K562 (cell line): Measurements from ENCODE around the gene ZNF12. TPM values are rescaled to one million over a fixed set of nuclear protein-coding genes. Genes with fewer than 3 reads are reported as not detected.

Experiments used
- ARHGAP35 ChIP-seq: fragments of 450-650 bp; IDR thresholded peaks from 2 replicates; pipeline ENCODE4 v1.6.1; 2018; ENCODE audit not compliant: partially characterized antibody
- ASH1L ChIP-seq: fragments of 450-650 bp; IDR thresholded peaks from 2 replicates; pipeline ENCODE4 v1.6.1; 2018; ENCODE audit warnings: borderline replicate concordance, mild to moderate bottlenecking, low read depth; ENCODE audit not compliant: partially characterized antibody
- KAT8 ChIP-seq: fragments of 450-650 bp; IDR thresholded peaks from 2 replicates; pipeline ENCODE4 v1.6.1; 2016; ENCODE audit warnings: low read depth, mild to moderate bottlenecking
- NFE2L1 ChIP-seq: fragments of 450-650 bp; IDR thresholded peaks from 2 replicates; pipeline ENCODE4 v1.6.1; 2016; ENCODE audit warnings: missing genetic modification characterization, low read depth, mild to moderate bottlenecking, missing compliant biosample characterization, moderate library complexity, borderline replicate concordance
- RBFOX2 ChIP-seq: fragments of 200-400 bp; formaldehyde crosslinking; IDR thresholded peaks from 2 replicates; pipeline ENCODE4 v1.6.1; 2017; ENCODE audit warnings: low read depth, mild to moderate bottlenecking, low read length, moderate library complexity
- RBM17 ChIP-seq: fragments of 200-400 bp; formaldehyde crosslinking; IDR thresholded peaks from 2 replicates; pipeline ENCODE4 v1.6.1; 2017; ENCODE audit warnings: low read depth, mild to moderate bottlenecking, low read length, borderline replicate concordance
- SAFB ChIP-seq: fragments of 200-400 bp; formaldehyde crosslinking; IDR thresholded peaks from 2 replicates; pipeline ENCODE4 v1.6.1; 2017; ENCODE audit warnings: low read depth, low read length, borderline replicate concordance
- ZNF133 ChIP-seq: fragments of 250-450 bp; sonication (Bioruptor Pico); IDR thresholded peaks from 2 replicates; pipeline ENCODE4 v1.4.0; 2020; ENCODE audit warnings: mild to moderate bottlenecking
- ZNF324 ChIP-seq: fragments of 250-450 bp; sonication (Bioruptor Pico); IDR thresholded peaks from 2 replicates; pipeline ENCODE4 v1.4.0; 2020; ENCODE audit warnings: mild to moderate bottlenecking
- ZNF583 ChIP-seq: fragments of 250-450 bp; sonication (Bioruptor Pico); IDR thresholded peaks from 2 replicates; pipeline ENCODE4 v1.4.0; 2020
- ZNF644 ChIP-seq: fragments of 200-800 bp; sonication (Bioruptor generic); IDR thresholded peaks from 2 replicates; pipeline ENCODE4 v1.6.1; 2016; ENCODE audit warnings: low read depth, missing genetic modification characterization, missing compliant biosample characterization
- ZNF668 ChIP-seq: fragments of 250-450 bp; sonication (Bioruptor Pico); IDR thresholded peaks from 2 replicates; pipeline ENCODE4 v1.8.0; 2022; ENCODE audit warnings: mild to moderate bottlenecking, inconsistent platforms
- ZNF695 ChIP-seq: fragments of 450-650 bp; formaldehyde crosslinking; IDR thresholded peaks from 2 replicates; pipeline ENCODE4 v1.4.0; 2020; ENCODE audit warnings: mild to moderate bottlenecking, moderate library complexity
- polyA plus RNA-seq, 8 experiments: library from polyadenylated mRNA; depleted of rRNA in 4 of 8; stranded (reverse) in 5 of 8; unstranded in 3 of 8; fragments of >200 nt; fragmentation: Nextera tagmentation in 2 of 8; fragmentation: Illumina TruSeq in 1 of 8; extraction: Ambion mirVana in 2 of 8; extraction: Trizol in 1 of 8; gene quantifications; 2 replicates each; pipeline versions ENCODE4 v1.2.1 to v1.2.3, GENCODE V29; 2011 to 2014; ENCODE audit warnings: inconsistent platforms in 1 of 8, missing spikeins in 1 of 8
- total RNA-seq, 7 experiments: library from RNA; depleted of rRNA in 6 of 7; stranded (reverse); fragments of >200 nt in 6 of 7; fragmentation: Illumina TruSeq in 2 of 7; extraction: Trizol in 2 of 7; gene quantifications; 2 replicates each; pipeline versions ENCODE4 v1.2.1 to v1.2.3, GENCODE V29; 2011 to 2021; ENCODE audit warnings: low replicate concordance in 1 of 7
- TF ChIP-seq, protein P1 (sequence below): conservative IDR thresholded peaks from 2 replicates; pipeline ENCODE4 v1.6.1; 2011; ENCODE audit warnings: low read depth, mild to moderate bottlenecking, low read length; ENCODE audit not compliant: control insufficient read depth
- TF ChIP-seq, protein P2 (sequence below): fragments of 250-450 bp; sonication (Bioruptor Pico); IDR thresholded peaks from 2 replicates; pipeline ENCODE4 v1.4.0; 2020; ENCODE audit warnings: mild to moderate bottlenecking
- TF ChIP-seq, protein P3 (sequence below): fragments of 250-450 bp; sonication (Bioruptor Pico); IDR thresholded peaks from 2 replicates; pipeline ENCODE4 v1.8.0; 2022; ENCODE audit warnings: moderate library complexity, mild to moderate bottlenecking, inconsistent platforms
- TF ChIP-seq, protein P4 (sequence below): IDR thresholded peaks from 2 replicates; pipeline ENCODE4 v1.6.1; 2011; ENCODE audit not compliant: insufficient read length; ENCODE audit errors: extremely low read depth
- TF ChIP-seq, protein P5 (sequence below): fragments of 450-650 bp; IDR thresholded peaks from 2 replicates; pipeline ENCODE4 v1.6.1; 2016
- TF ChIP-seq, protein P6 (sequence below): fragments of 450-650 bp; IDR thresholded peaks from 2 replicates; pipeline ENCODE4 v1.6.1; 2016; ENCODE audit warnings: low read depth, mild to moderate bottlenecking, moderate library complexity
- TF ChIP-seq, protein P7 (sequence below): fragments of 450-650 bp; formaldehyde crosslinking; IDR thresholded peaks from 2 replicates; pipeline ENCODE4 v1.4.0; 2022; ENCODE audit warnings: missing genetic modification characterization

Gene ZNF12
- total and polyA plus RNA-seq, 9 of the 15 experiments (the other 6 are each of a cell fraction or from before 2014, with no cell fraction given), result 5.8 to 32.3 (median 18.9) TPM

DNA sequence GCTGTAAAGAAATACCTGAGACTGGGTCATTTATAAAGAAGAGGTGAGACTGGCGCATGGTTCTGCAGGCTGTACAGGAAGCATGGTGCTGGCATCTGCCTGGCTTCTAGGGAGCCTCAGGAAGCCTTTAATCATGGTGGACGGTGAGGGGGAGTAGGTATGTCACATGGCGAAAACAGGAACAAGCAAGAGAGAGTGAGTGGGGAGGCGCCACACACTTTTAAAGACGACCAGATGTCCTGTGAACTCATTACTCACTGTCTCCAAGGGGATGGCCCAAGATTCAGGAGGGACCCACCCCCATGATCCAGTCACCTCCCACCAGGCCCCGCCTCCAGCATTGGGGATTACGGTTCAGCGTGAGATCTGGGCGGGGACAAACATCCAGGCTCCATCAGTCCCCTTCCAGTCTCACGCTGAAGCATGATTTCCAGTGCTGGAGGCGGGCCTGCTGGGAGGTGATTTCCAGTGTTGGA, 66.5 kb downstream of the ZNF12 start (continued):
- TF ChIP-seq ZNF695 (no peak), ASH1L (no peak), RBFOX2 (no peak), SAFB (no peak), KAT8 (no peak), RBM17 (no peak), ZNF583 (no peak), ARHGAP35 (no peak), ZNF324 (CRISPR knock-in tag) (no peak), NFE2L1 (tag) (no peak), ZNF644 (tag) (no peak), ZNF668 (CRISPR knock-in tag) (no peak), ZNF133 (CRISPR knock-in tag) (no peak)
- TF ChIP-seq, protein P1, sequence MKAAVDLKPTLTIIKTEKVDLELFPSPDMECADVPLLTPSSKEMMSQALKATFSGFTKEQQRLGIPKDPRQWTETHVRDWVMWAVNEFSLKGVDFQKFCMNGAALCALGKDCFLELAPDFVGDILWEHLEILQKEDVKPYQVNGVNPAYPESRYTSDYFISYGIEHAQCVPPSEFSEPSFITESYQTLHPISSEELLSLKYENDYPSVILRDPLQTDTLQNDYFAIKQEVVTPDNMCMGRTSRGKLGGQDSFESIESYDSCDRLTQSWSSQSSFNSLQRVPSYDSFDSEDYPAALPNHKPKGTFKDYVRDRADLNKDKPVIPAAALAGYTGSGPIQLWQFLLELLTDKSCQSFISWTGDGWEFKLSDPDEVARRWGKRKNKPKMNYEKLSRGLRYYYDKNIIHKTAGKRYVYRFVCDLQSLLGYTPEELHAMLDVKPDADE, result 0 out of 2 replicates have a peak, but pooled peaks have one; percentile 55
- TF ChIP-seq, protein P2, sequence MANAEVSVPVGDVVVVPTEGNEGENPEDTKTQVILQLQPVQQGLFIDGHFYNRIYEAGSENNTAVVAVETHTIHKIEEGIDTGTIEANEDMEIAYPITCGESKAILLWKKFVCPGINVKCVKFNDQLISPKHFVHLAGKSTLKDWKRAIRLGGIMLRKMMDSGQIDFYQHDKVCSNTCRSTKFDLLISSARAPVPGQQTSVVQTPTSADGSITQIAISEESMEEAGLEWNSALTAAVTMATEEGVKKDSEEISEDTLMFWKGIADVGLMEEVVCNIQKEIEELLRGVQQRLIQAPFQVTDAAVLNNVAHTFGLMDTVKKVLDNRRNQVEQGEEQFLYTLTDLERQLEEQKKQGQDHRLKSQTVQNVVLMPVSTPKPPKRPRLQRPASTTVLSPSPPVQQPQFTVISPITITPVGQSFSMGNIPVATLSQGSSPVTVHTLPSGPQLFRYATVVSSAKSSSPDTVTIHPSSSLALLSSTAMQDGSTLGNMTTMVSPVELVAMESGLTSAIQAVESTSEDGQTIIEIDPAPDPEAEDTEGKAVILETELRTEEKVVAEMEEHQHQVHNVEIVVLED (CRISPR knock-in tag), result no peak
- TF ChIP-seq, protein P3, sequence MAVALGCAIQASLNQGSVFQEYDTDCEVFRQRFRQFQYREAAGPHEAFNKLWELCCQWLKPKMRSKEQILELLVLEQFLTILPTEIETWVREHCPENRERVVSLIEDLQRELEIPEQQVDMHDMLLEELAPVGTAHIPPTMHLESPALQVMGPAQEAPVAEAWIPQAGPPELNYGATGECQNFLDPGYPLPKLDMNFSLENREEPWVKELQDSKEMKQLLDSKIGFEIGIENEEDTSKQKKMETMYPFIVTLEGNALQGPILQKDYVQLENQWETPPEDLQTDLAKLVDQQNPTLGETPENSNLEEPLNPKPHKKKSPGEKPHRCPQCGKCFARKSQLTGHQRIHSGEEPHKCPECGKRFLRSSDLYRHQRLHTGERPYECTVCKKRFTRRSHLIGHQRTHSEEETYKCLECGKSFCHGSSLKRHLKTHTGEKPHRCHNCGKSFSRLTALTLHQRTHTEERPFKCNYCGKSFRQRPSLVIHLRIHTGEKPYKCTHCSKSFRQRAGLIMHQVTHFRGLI (CRISPR knock-in tag), result no peak
- TF ChIP-seq, protein P4, sequence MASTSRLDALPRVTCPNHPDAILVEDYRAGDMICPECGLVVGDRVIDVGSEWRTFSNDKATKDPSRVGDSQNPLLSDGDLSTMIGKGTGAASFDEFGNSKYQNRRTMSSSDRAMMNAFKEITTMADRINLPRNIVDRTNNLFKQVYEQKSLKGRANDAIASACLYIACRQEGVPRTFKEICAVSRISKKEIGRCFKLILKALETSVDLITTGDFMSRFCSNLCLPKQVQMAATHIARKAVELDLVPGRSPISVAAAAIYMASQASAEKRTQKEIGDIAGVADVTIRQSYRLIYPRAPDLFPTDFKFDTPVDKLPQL, result no peak
- TF ChIP-seq, protein P5, sequence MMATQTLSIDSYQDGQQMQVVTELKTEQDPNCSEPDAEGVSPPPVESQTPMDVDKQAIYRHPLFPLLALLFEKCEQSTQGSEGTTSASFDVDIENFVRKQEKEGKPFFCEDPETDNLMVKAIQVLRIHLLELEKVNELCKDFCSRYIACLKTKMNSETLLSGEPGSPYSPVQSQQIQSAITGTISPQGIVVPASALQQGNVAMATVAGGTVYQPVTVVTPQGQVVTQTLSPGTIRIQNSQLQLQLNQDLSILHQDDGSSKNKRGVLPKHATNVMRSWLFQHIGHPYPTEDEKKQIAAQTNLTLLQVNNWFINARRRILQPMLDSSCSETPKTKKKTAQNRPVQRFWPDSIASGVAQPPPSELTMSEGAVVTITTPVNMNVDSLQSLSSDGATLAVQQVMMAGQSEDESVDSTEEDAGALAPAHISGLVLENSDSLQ, result peak; percentile 98
- TF ChIP-seq, protein P6, sequence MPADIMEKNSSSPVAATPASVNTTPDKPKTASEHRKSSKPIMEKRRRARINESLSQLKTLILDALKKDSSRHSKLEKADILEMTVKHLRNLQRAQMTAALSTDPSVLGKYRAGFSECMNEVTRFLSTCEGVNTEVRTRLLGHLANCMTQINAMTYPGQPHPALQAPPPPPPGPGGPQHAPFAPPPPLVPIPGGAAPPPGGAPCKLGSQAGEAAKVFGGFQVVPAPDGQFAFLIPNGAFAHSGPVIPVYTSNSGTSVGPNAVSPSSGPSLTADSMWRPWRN, result no peak
- TF ChIP-seq, protein P7, sequence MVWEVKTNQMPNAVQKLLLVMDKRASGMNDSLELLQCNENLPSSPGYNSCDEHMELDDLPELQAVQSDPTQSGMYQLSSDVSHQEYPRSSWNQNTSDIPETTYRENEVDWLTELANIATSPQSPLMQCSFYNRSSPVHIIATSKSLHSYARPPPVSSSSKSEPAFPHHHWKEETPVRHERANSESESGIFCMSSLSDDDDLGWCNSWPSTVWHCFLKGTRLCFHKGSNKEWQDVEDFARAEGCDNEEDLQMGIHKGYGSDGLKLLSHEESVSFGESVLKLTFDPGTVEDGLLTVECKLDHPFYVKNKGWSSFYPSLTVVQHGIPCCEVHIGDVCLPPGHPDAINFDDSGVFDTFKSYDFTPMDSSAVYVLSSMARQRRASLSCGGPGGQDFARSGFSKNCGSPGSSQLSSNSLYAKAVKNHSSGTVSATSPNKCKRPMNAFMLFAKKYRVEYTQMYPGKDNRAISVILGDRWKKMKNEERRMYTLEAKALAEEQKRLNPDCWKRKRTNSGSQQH, result no peak
